Adipocyte (in vitro differentiated cells): ENCODE results near the gene SLC7A7.
"Not testable (repeated sequence)": the region's sequence is repeated elsewhere in the genome, so short reads cannot be mapped to it uniquely, and the experiment has no call there.

Experiments
- DNase-seq: peaks from one replicate; pipeline ENCODE4 v3.0.0-alpha.2; 2015; ENCODE audit warnings: low read depth
- H3K27me3 ChIP-seq: replicated peaks from 2 replicates; pipeline ENCODE4 v1.7.0; 2013; ENCODE audit warnings: mild to moderate bottlenecking, low read length, moderate library complexity; ENCODE audit not compliant: control insufficient read depth, insufficient read depth
- H3K36me3 ChIP-seq: 2 replicates; pipeline ENCODE4 v1.7.0; 2013; ENCODE audit warnings: low read length, mild to moderate bottlenecking, moderate library complexity; ENCODE audit not compliant: control insufficient read depth, insufficient read depth, severe bottlenecking
- H3K4me1 ChIP-seq: 2 replicates; pipeline ENCODE4 v1.7.0; 2013; ENCODE audit warnings: mild to moderate bottlenecking, low read length, moderate library complexity; ENCODE audit not compliant: control insufficient read depth, insufficient read depth
- H3K4me3 ChIP-seq: 2 replicates; pipeline ENCODE4 v1.7.0; 2013; ENCODE audit warnings: mild to moderate bottlenecking, low read length, moderate library complexity
- H3K9ac ChIP-seq: 2 replicates; pipeline ENCODE4 v1.7.0; 2013; ENCODE audit warnings: mild to moderate bottlenecking, low read length, moderate library complexity
- H3K9me3 ChIP-seq: 2 replicates; pipeline ENCODE4 v1.7.0; 2013; ENCODE audit warnings: mild to moderate bottlenecking, low read length, moderate library complexity; ENCODE audit not compliant: control insufficient read depth

The SLC7A7 gene

GRCh38 chr14:22812744-22813143 lies 2.5 kb downstream of the SLC7A7 start:
- H3K4me1 ChIP-seq, result peaks cover 8% of the 10 kb centered on the region
- DNase-seq, result no peak
- H3K9ac ChIP-seq, result no peak overlapping the region
- no peaks in the 10 kb centered on the region for H3K9me3 ChIP-seq
- no peak overlapping the region for H3K4me3 ChIP-seq
- no peaks in the 10 kb centered on the region for H3K27me3 ChIP-seq
- no peaks in the 10 kb centered on the region for H3K36me3 ChIP-seq

GRCh38 chr14:22811722-22812121 lies 3.5 kb downstream of the SLC7A7 start:
- no peaks in the 10 kb centered on the region for H3K36me3 ChIP-seq
- no peaks in the 10 kb centered on the region for H3K9me3 ChIP-seq
- H3K9ac ChIP-seq, result no peak overlapping the region
- no peak for DNase-seq
- H3K27me3 ChIP-seq, result no peaks in the 10 kb centered on the region
- no peak overlapping the region for H3K4me3 ChIP-seq
- H3K4me1 ChIP-seq, result peaks cover 7% of the 10 kb centered on the region

GRCh38 chr14:22808388-22809209 lies 6.6 kb downstream of the SLC7A7 start:
- H3K36me3 ChIP-seq, result no peaks in the 10 kb centered on the region
- no peaks in the 10 kb centered on the region for H3K9me3 ChIP-seq
- no peak overlapping the region for H3K4me3 ChIP-seq
- H3K4me1 ChIP-seq, result no peaks in the 10 kb centered on the region
- no peak for DNase-seq
- no peak overlapping the region for H3K9ac ChIP-seq
- H3K27me3 ChIP-seq, result no peaks in the 10 kb centered on the region

GRCh38 chr14:22807432-22808087 lies 7.7 kb downstream of the SLC7A7 start:
- H3K27me3 ChIP-seq, result no peaks in the 10 kb centered on the region
- no peaks in the 10 kb centered on the region for H3K36me3 ChIP-seq
- no peak overlapping the region for H3K4me3 ChIP-seq
- DNase-seq, result no peak
- H3K9ac ChIP-seq, result no peak overlapping the region
- H3K4me1 ChIP-seq, result no peaks in the 10 kb centered on the region
- H3K9me3 ChIP-seq, result no peaks in the 10 kb centered on the region

- not testable (repeated sequence) for H3K9me3 ChIP-seq, H3K9ac ChIP-seq, H3K4me1 ChIP-seq, H3K4me3 ChIP-seq, DNase-seq, H3K36me3 ChIP-seq, H3K27me3 ChIP-seq
Observed at GRCh38 chr14:22805235-22805634, 10.0 kb downstream of the SLC7A7 start.

- H3K4me3 ChIP-seq, result no peak overlapping the region
- no peaks in the 10 kb centered on the region for H3K36me3 ChIP-seq
- no peaks in the 10 kb centered on the region for H3K27me3 ChIP-seq
- no peak overlapping the region for H3K9ac ChIP-seq
- DNase-seq, result no peak
- H3K9me3 ChIP-seq, result no peaks in the 10 kb centered on the region
- H3K4me1 ChIP-seq, result peaks cover 5% of the 10 kb centered on the region
Observed at GRCh38 chr14:22803687-22803974, 11.6 kb downstream of the SLC7A7 start.

GRCh38 chr14:22802860-22803686 lies 12.2 kb downstream of the SLC7A7 start:
- H3K9me3 ChIP-seq, result no peaks in the 10 kb centered on the region
- no peak for DNase-seq

GRCh38 chr14:22801716-22802115 lies 13.5 kb downstream of the SLC7A7 start:
- peaks cover 7% of the 10 kb centered on the region for H3K27me3 ChIP-seq
- no peak overlapping the region for H3K4me3 ChIP-seq
- no peak overlapping the region for H3K9ac ChIP-seq
- no peaks in the 10 kb centered on the region for H3K36me3 ChIP-seq
- H3K9me3 ChIP-seq, result no peaks in the 10 kb centered on the region
- peaks cover 10% of the 10 kb centered on the region for H3K4me1 ChIP-seq
- DNase-seq, result no peak

More at GRCh38 chr14:22802860-22803686, 12.2 kb downstream of the SLC7A7 start:
- no peaks in the 10 kb centered on the region for H3K36me3 ChIP-seq
- H3K4me3 ChIP-seq, result no peak overlapping the region
- no peak overlapping the region for H3K9ac ChIP-seq
- peaks cover 10% of the 10 kb centered on the region for H3K4me1 ChIP-seq
- no peaks in the 10 kb centered on the region for H3K27me3 ChIP-seq

- H3K9ac ChIP-seq, result no peak overlapping the region
- peaks cover 10% of the 10 kb centered on the region for H3K4me1 ChIP-seq
- H3K9me3 ChIP-seq, result no peaks in the 10 kb centered on the region
- no peak for DNase-seq
- H3K27me3 ChIP-seq, result peaks cover 10% of the 10 kb centered on the region
- no peak overlapping the region for H3K4me3 ChIP-seq
- no peaks in the 10 kb centered on the region for H3K36me3 ChIP-seq
Observed at GRCh38 chr14:22800346-22800745, 14.9 kb downstream of the SLC7A7 start.

GRCh38 chr14:22798528-22798927 lies 16.7 kb downstream of the SLC7A7 start:
- Histone ChIP-seq H3K9me3 (no peaks in the 10 kb centered on the region), H3K4me1 (peaks cover 10% of the 10 kb centered on the region), H3K9ac (no peak overlapping the region), H3K36me3 (no peaks in the 10 kb centered on the region), H3K4me3 (no peak overlapping the region), H3K27me3 (peaks cover 10% of the 10 kb centered on the region)
- DNase-seq, result no peak
